Measurements from ENCODE around the gene ZRANB3. TPM values are rescaled to one million over a fixed set of nuclear protein-coding genes. Genes with fewer than 3 reads are reported as not detected.

The ZRANB3 gene
- total and polyA plus RNA-seq, 2 donors (not counting 1 experiment from before 2014, with no cell fraction given), result 4.8 to 7.4 TPM

DNA sequence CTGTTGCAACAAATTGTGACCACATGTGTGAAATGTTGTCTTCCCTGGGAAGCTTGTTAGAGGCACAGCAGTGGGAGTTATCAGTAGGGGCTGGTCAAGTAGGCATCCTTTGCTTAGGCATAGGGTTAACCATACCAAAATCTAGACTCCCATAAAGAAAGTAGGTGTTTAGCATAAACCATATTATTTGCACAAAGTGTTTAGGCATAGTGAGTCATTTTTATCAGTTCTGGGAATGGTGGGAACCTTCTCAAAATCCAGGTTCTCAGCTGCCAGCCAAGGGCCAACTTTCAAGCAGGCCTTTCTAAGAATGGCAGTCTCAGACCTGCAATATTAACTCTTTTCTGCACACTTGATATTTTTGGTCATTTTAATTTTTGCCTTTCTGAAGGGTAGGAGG lies 390.4 kb downstream of the ZRANB3 start:
- no peak for DNase-seq (ENCODE audit: low read depth in 2 of 2)
- no peak overlapping the region for H3K27ac ChIP-seq (ENCODE audit: insufficient read depth, low read length)
- H2AFZ ChIP-seq (ENCODE audit: low read length), result no peak overlapping the region
- peaks cover 4% of the 10 kb centered on the region for H3K36me3 ChIP-seq (ENCODE audit: control insufficient read depth, insufficient read depth, low read length)
- TF ChIP-seq, protein P1, sequence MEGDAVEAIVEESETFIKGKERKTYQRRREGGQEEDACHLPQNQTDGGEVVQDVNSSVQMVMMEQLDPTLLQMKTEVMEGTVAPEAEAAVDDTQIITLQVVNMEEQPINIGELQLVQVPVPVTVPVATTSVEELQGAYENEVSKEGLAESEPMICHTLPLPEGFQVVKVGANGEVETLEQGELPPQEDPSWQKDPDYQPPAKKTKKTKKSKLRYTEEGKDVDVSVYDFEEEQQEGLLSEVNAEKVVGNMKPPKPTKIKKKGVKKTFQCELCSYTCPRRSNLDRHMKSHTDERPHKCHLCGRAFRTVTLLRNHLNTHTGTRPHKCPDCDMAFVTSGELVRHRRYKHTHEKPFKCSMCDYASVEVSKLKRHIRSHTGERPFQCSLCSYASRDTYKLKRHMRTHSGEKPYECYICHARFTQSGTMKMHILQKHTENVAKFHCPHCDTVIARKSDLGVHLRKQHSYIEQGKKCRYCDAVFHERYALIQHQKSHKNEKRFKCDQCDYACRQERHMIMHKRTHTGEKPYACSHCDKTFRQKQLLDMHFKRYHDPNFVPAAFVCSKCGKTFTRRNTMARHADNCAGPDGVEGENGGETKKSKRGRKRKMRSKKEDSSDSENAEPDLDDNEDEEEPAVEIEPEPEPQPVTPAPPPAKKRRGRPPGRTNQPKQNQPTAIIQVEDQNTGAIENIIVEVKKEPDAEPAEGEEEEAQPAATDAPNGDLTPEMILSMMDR (conservative IDR thresholded peaks at IDR 0.05 in 1 of 2, IDR thresholded peaks at IDR 0.05 in 1 of 2; ENCODE audit: low read depth in 1 of 2, low read length in 2 of 2), result no peak
- no peak for TF ChIP-seq EZH2 (IDR thresholded peaks at IDR 0.05; ENCODE audit: low read length, missing control alignments)
- no peaks in the 10 kb centered on the region for H3K9me3 ChIP-seq (ENCODE audit: control insufficient read depth, insufficient read depth, low read depth, low read length)
- H3K9ac ChIP-seq (ENCODE audit: insufficient read depth, low read length), result no peak overlapping the region
- H3K4me2 ChIP-seq (ENCODE audit: extremely low read depth, insufficient read depth, low read length), result no peak overlapping the region
- no peaks in the 10 kb centered on the region for H3K79me2 ChIP-seq (ENCODE audit: control insufficient read depth, insufficient read depth, low read length)
- H4K20me1 ChIP-seq (ENCODE audit: control insufficient read depth, extremely low read depth, insufficient read depth, low read length), result no peaks in the 10 kb centered on the region
- H3K4me1 ChIP-seq (ENCODE audit: control insufficient read depth, extremely low read depth, insufficient read depth, low read length), result no peaks in the 10 kb centered on the region
- no peaks in the 10 kb centered on the region for H3K27me3 ChIP-seq (ENCODE audit: control insufficient read depth, insufficient read depth, low read length)
- no peak overlapping the region for H3K4me3 ChIP-seq (replicated peaks in 1 of 4; ENCODE audit: control extremely low read depth in 1 of 4, insufficient read depth in 1 of 4, low read depth in 3 of 4, low read length in 4 of 4)

DNA sequence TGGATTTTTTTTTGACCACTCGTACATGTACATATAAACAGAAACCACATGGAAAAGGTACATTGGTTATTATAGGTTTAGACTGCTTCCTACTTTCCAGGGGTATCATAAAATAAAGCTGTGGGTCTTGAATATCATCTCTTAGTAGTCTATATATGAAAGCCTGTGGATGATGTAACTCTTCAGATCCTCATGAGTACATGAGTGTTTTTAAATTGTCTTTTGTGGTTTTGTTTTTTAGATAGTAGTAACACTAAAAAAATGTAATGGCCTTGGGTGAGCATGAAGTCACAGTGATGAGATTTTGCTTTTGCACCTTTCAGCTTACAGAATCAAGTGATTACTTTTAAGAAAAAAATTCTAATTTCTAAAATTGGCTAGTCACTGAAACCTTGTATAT lies 398.7 kb downstream of the ZRANB3 start:
- Histone ChIP-seq H3K9ac (ENCODE audit: insufficient read depth, low read length) (no peak overlapping the region), H3K4me1 (ENCODE audit: control insufficient read depth, extremely low read depth, insufficient read depth, low read length) (no peaks in the 10 kb centered on the region), H3K36me3 (ENCODE audit: control insufficient read depth, insufficient read depth, low read length) (peaks cover 3% of the 10 kb centered on the region), H3K27ac (ENCODE audit: insufficient read depth, low read length) (no peak overlapping the region), H3K79me2 (ENCODE audit: control insufficient read depth, insufficient read depth, low read length) (no peaks in the 10 kb centered on the region), H3K4me2 (ENCODE audit: extremely low read depth, insufficient read depth, low read length) (no peak overlapping the region), H3K9me3 (ENCODE audit: control insufficient read depth, insufficient read depth, low read depth, low read length) (no peaks in the 10 kb centered on the region), H4K20me1 (ENCODE audit: control insufficient read depth, extremely low read depth, insufficient read depth, low read length) (no peaks in the 10 kb centered on the region), H2AFZ (ENCODE audit: low read length) (no peak overlapping the region), H3K4me3 (replicated peaks in 1 of 4; ENCODE audit: control extremely low read depth in 1 of 4, insufficient read depth in 1 of 4, low read depth in 3 of 4, low read length in 4 of 4) (no peak overlapping the region), H3K27me3 (ENCODE audit: control insufficient read depth, insufficient read depth, low read length) (no peaks in the 10 kb centered on the region)
- DNase-seq (ENCODE audit: low read depth in 2 of 2), result peak; percentile 52 to 71
- TF ChIP-seq, protein P1 (conservative IDR thresholded peaks at IDR 0.05 in 1 of 2, IDR thresholded peaks at IDR 0.05 in 1 of 2; ENCODE audit: low read depth in 1 of 2, low read length in 2 of 2), result no peak
- no peak for TF ChIP-seq EZH2 (IDR thresholded peaks at IDR 0.05; ENCODE audit: low read length, missing control alignments)

DNA sequence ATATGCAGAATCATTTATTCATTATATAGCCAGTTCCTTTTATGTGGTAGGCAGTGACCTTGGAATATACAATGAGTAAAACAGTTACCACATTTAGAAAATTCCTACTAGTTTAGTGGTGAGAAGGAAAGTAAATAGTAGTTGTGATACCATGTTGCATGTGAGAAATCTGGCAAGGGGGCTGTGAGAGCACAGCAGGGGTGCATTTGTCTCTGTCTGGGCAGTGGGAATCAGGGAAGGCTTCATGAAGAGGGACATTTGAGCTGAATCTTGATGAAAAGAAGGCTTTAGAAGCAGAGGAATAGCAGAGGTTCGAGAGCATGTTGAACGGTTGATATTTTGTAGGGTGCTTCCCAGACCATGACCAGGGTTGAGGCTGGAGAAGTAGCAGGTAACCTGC lies 400.3 kb downstream of the ZRANB3 start:
- Histone ChIP-seq H3K36me3 (ENCODE audit: control insufficient read depth, insufficient read depth, low read length) (peaks cover 3% of the 10 kb centered on the region), H2AFZ (ENCODE audit: low read length) (no peak overlapping the region), H3K79me2 (ENCODE audit: control insufficient read depth, insufficient read depth, low read length) (no peaks in the 10 kb centered on the region), H3K9me3 (ENCODE audit: control insufficient read depth, insufficient read depth, low read depth, low read length) (no peaks in the 10 kb centered on the region), H3K27ac (ENCODE audit: insufficient read depth, low read length) (no peak overlapping the region), H4K20me1 (ENCODE audit: control insufficient read depth, extremely low read depth, insufficient read depth, low read length) (no peaks in the 10 kb centered on the region), H3K4me1 (ENCODE audit: control insufficient read depth, extremely low read depth, insufficient read depth, low read length) (no peaks in the 10 kb centered on the region), H3K9ac (ENCODE audit: insufficient read depth, low read length) (no peak overlapping the region), H3K4me2 (ENCODE audit: extremely low read depth, insufficient read depth, low read length) (no peak overlapping the region), H3K27me3 (ENCODE audit: control insufficient read depth, insufficient read depth, low read length) (no peaks in the 10 kb centered on the region), H3K4me3 (replicated peaks in 1 of 4; ENCODE audit: control extremely low read depth in 1 of 4, insufficient read depth in 1 of 4, low read depth in 3 of 4, low read length in 4 of 4) (no peak overlapping the region)
- TF ChIP-seq EZH2 (IDR thresholded peaks at IDR 0.05; ENCODE audit: low read length, missing control alignments), result no peak
- TF ChIP-seq, protein P1 (conservative IDR thresholded peaks at IDR 0.05 in 1 of 2, IDR thresholded peaks at IDR 0.05 in 1 of 2; ENCODE audit: low read depth in 1 of 2, low read length in 2 of 2), result no peak
- DNase-seq (ENCODE audit: low read depth in 2 of 2), result no peak
